HUES6 (cell line): ENCODE measurements around the gene CRAMP1.

Experiments used
- H3K27ac ChIP-seq: 2 replicates; pipeline ENCODE4 v1.7.0; 2013; ENCODE audit warnings: low read depth, mild to moderate bottlenecking, low read length, inconsistent platforms
- H3K27me3 ChIP-seq: 2 replicates; pipeline ENCODE4 v1.6.1; 2013; ENCODE audit warnings: low read length; ENCODE audit not compliant: control insufficient read depth, insufficient read depth
- H3K36me3 ChIP-seq: 2 replicates; pipeline ENCODE4 v1.6.1; 2013; ENCODE audit warnings: low read length; ENCODE audit not compliant: control insufficient read depth, insufficient read depth
- H3K4me1 ChIP-seq: 2 replicates; pipeline ENCODE4 v1.6.1; 2013; ENCODE audit warnings: low read length; ENCODE audit not compliant: control insufficient read depth, insufficient read depth
- H3K4me3 ChIP-seq: 2 replicates; pipeline ENCODE4 v1.5.1; 2013; ENCODE audit warnings: low read depth, low read length
- H3K9ac ChIP-seq: one replicate; pipeline ENCODE4 v1.6.1; 2013; ENCODE audit warnings: mild to moderate bottlenecking, low read length
- H3K9me3 ChIP-seq: 2 replicates; pipeline ENCODE4 v1.6.1; 2013; ENCODE audit warnings: low read depth, low read length; ENCODE audit not compliant: control insufficient read depth, insufficient read depth

Gene CRAMP1

DNA sequence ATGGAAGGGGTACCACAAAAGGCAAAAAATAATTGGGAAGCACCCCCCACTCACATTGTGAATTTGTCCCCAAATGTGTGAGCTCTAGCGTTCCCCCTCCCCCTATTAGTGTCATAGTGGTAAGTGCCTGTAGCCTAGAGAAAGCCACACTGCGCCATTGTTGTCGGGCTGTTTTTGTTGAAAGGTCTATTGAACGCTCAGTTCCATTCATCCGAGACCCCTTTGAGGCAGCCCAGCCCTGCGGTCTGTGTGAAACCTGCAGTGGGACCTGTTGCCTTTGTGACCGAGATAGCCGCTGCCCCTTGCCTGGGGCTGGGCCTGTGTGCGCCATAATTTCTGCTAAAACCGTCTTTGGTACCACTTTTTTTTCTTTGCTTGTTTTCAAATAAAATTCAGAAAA is 68.9 kb downstream of the CRAMP1 start:
- Histone ChIP-seq H3K27ac (no peak overlapping the region; the same call in 1 of the 2 replicates), H3K27me3 (no peaks in the 10 kb centered on the region), H3K9me3 (no peaks in the 10 kb centered on the region), H3K36me3 (peaks cover 43% of the 10 kb centered on the region), H3K4me3 (no peak overlapping the region), H3K9ac (no peak overlapping the region), H3K4me1 (peaks cover 19% of the 10 kb centered on the region; the same call in 1 of the 2 replicates)

DNA sequence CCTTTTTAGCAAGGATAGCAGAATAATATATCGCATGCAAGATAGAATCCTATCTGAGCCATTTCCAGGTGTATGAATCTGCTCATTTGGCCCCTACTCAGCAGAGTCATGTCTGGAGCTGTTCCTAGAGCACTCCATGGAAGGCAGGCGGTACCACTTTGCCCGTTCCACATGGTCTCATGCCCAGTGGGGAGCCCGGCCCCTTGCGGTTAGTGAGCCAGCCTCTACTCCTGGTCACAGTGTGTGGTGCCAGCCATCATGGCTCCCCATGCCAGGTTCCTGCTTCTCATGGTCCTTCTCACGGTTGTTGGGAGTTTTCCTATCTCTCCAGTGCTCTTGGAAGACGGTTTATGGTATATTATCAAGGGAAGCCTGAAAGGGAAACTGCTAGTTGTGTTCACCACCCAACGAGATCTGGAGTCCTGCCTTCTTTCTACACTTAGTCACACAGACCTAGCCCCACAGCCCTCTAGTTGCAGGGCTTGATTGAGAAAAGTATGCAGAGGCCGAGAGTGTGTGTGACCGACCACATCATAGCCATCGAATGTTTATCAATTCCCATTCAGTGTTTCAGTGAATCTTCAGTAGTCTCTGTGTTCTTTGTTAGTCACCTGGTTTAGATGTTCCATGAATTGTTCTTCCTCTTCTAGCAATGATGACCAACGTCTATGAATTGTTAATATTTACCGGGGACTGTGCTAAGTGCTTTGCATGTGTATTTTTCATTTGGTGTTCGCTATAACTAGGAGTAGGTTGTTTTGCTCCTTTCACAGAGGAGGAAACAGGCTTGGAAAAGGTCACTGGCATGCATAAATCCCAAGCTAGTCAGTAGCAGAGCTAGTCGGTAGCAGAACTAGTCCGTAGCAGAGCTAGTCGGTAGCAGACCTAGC is 75.5 kb downstream of the CRAMP1 start:
- H3K27ac ChIP-seq, result no peak overlapping the region
- peaks cover 82% of the 10 kb centered on the region for H3K36me3 ChIP-seq
- no peak overlapping the region for H3K4me3 ChIP-seq

DNA sequence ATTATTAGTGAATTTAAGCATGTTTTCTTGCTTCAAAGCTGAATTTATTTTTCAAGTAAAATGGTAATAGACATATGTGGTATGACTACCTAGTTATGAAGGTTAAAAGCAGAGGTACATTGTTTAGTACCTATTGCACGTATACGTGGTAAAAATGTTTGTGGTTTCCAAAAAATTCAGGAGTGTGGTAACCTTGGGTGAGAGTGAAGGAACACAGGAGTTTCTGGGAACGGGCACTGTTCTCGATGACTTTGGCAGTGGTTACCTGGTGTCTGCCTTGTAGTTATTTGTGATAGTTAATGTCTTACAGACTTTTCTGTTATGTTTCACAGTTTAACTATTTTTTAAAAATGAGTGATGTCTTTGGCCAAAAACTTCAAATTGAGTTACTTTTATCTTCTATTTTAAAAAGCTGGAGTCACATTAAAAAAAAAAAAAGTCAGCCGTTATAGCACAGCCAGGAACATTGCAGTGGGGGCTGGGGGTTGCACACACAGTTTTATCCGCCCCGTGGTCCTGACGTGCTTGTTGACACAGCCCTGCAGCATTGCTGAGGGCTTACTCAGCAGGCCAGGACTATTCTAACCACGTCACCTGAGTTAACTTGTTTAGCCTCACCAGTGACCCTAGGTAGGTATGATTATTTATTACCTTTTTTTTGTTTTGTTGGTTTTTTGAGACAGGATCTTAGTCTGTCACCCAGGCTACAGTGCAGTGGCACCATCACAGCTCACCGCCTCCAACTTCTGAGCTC is 76.8 kb downstream of the CRAMP1 start:
- Histone ChIP-seq H3K9ac (no peak overlapping the region), H3K36me3 (peaks cover 87% of the 10 kb centered on the region), H3K4me3 (no peak overlapping the region), H3K4me1 (no peaks in the 10 kb centered on the region), H3K27ac (0 out of 2 replicates have a peak overlapping the region, but pooled peaks have one; percentile 59), H3K27me3 (no peaks in the 10 kb centered on the region), H3K9me3 (no peaks in the 10 kb centered on the region)

More for the DNA sequence above, 75.5 kb downstream of the CRAMP1 start:
- no peaks in the 10 kb centered on the region for H3K9me3 ChIP-seq
- no peak overlapping the region for H3K9ac ChIP-seq
- no peaks in the 10 kb centered on the region for H3K27me3 ChIP-seq
- no peaks in the 10 kb centered on the region for H3K4me1 ChIP-seq

DNA sequence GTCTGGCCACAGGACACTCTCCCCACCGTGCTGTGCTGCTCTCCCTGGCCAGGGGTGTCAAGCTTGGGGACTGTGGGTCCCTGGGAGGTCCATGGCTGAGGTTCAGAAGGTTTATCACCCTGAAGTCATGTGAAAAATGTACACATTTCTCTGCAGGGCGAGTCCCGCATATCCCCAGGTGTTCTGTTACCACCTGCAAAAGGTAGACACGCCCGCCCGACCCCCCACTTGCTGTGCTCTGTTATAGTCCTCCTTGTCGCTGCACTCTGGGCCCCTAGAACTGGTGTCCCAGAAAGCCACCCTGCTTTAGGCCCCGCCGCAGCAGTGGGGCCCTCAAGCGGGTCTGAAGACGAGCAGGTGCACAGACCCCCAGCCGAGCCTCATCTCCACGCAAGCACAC is 77.7 kb downstream of the CRAMP1 start:
- no peaks in the 10 kb centered on the region for H3K4me1 ChIP-seq
- H3K9me3 ChIP-seq, result no peaks in the 10 kb centered on the region
- peaks cover 92% of the 10 kb centered on the region for H3K36me3 ChIP-seq
- H3K4me3 ChIP-seq, result no peak overlapping the region
- H3K9ac ChIP-seq, result no peak overlapping the region
- peak overlapping the region; percentile 59; the same call in 1 of the 2 replicates for H3K27ac ChIP-seq
- H3K27me3 ChIP-seq, result no peaks in the 10 kb centered on the region

DNA sequence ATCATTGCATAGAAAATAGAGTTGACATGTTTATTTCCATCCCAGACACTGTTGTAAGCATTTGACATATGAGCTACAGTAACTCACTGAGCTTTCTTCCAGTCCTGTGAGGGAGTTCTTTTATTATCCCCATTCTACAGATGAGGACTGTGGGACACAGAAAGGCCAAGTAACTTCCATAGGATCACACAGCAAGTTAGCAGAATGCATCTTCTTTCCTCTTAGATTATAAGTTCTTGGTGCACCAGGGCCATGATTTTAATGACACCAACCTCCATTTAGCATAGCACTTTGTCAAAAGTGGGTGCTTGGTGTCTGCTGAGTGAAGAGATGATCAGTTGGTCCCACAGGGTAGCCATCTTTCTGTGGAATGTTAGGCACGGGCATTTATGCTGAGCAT is 78.7 kb downstream of the CRAMP1 start:
- Histone ChIP-seq H3K36me3 (peaks cover 90% of the 10 kb centered on the region), H3K4me3 (no peak overlapping the region), H3K4me1 (no peaks in the 10 kb centered on the region), H3K27ac (no peak overlapping the region), H3K9ac (no peak overlapping the region), H3K27me3 (no peaks in the 10 kb centered on the region), H3K9me3 (no peaks in the 10 kb centered on the region)

DNA sequence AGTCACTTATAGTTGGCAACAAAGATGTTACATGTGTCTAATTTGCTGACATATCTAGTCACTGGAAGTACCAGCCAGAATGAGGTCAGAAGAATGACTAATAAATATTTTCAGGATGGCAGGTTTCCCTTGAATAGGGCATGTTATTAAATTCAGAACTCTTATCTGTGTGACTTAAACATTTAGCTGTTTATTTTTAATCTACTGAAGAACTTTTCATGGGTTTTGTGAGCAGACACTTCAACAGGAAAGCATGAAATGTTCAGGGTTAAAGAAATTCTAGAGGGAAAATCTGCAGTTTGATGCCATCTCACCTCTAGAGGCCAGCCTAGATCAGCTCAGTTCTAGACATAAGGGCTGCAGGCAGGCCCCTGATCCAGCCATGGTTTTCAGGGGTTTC is 79.1 kb downstream of the CRAMP1 start:
- H3K4me3 ChIP-seq, result no peak overlapping the region
- no peaks in the 10 kb centered on the region for H3K27me3 ChIP-seq
- H3K27ac ChIP-seq, result no peak overlapping the region
- H3K9me3 ChIP-seq, result no peaks in the 10 kb centered on the region
- H3K4me1 ChIP-seq, result no peaks in the 10 kb centered on the region
- peaks cover 90% of the 10 kb centered on the region for H3K36me3 ChIP-seq
- no peak overlapping the region for H3K9ac ChIP-seq

DNA sequence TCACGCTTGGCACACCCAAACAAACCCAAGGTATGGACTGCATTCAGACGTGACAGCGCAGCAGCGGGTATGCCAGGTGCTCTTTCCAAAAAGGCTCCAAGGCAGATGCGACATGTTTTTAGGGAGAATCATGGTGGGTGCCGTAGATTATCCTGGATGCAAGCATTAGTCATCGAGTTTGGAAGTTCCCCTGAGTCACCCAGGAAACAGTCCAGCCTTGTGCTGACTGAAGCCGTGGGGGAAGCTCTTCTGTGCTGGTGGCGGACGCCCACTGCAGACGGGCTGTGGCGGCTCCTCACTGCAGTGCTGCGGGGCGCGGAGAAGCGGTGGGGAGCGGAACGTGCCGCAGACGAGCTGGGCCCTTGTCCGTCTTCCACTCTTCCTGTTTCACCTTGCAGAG is 79.8 kb downstream of the CRAMP1 start:
- Histone ChIP-seq H3K36me3 (peaks cover 88% of the 10 kb centered on the region), H3K9ac (no peak overlapping the region), H3K27me3 (no peaks in the 10 kb centered on the region), H3K27ac (no peak overlapping the region), H3K9me3 (no peaks in the 10 kb centered on the region), H3K4me1 (no peaks in the 10 kb centered on the region), H3K4me3 (no peak overlapping the region)

DNA sequence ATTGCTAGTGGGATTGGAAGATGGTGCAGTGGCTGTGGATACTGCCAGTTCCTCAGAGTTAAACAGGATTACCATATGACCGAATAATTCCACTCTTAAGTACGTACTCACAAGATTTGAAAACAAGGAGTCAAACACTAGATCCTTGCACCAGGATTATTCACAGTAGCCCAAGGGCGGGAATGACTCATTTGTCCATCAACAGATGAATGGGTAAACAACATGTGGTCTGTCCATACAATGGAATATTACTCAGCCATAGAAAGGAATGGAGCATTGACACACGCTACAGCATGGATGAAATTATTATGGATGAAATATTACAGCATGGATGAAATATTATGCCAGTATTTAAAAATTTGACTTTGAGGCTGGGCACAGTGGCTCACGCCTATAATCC is 84.7 kb downstream of the CRAMP1 start:
- no peak overlapping the region for H3K27ac ChIP-seq
- peaks cover 94% of the 10 kb centered on the region for H3K36me3 ChIP-seq
- no peaks in the 10 kb centered on the region for H3K4me1 ChIP-seq
- no peak overlapping the region for H3K4me3 ChIP-seq
- H3K9me3 ChIP-seq, result no peaks in the 10 kb centered on the region
- no peaks in the 10 kb centered on the region for H3K27me3 ChIP-seq
- no peak overlapping the region for H3K9ac ChIP-seq

DNA sequence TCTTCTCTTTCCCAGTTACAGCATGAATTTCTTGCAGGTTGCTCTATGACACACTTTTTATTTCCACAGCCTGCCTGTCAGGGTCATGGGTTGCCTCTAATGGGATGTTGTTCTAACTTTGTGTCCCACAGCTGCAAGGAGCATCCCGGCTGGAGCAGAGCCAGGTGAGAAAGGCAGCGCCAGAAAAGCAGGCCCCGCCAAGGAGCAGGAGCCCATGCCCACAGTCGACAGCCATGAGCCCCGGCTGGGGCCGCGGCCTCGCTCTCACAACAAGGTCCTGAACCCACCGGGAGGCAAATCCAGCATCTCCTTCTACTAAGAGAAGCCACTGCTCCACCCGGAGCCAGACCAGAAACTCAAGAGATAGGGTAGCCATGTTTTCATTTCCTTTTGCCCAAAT is 86.5 kb downstream of the CRAMP1 start:
- no peak overlapping the region for H3K27ac ChIP-seq
- no peaks in the 10 kb centered on the region for H3K27me3 ChIP-seq
- H3K36me3 ChIP-seq, result peaks cover 85% of the 10 kb centered on the region
- no peak overlapping the region for H3K9ac ChIP-seq
- H3K4me3 ChIP-seq, result no peak overlapping the region
- H3K9me3 ChIP-seq, result no peaks in the 10 kb centered on the region
- H3K4me1 ChIP-seq, result no peaks in the 10 kb centered on the region

DNA sequence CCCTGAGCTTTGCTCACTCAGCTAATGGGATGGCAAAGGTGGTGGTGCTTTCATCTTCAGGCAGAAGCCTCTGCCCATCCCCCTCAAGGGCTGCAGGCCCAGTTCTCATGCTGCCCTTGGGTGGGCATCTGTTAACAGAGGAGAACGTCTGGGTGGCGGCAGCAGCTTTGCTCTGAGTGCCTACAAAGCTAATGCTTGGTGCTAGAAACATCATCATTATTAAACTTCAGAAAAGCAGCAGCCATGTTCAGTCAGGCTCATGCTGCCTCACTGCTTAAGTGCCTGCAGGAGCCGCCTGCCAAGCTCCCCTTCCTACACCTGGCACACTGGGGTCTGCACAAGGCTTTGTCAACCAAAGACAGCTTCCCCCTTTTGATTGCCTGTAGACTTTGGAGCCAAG is 88.1 kb downstream of the CRAMP1 start:
- Histone ChIP-seq H3K27ac (no peak overlapping the region), H3K36me3 (peaks cover 71% of the 10 kb centered on the region), H3K27me3 (no peaks in the 10 kb centered on the region), H3K4me1 (no peaks in the 10 kb centered on the region), H3K9ac (no peak overlapping the region), H3K9me3 (no peaks in the 10 kb centered on the region), H3K4me3 (no peak overlapping the region)

DNA sequence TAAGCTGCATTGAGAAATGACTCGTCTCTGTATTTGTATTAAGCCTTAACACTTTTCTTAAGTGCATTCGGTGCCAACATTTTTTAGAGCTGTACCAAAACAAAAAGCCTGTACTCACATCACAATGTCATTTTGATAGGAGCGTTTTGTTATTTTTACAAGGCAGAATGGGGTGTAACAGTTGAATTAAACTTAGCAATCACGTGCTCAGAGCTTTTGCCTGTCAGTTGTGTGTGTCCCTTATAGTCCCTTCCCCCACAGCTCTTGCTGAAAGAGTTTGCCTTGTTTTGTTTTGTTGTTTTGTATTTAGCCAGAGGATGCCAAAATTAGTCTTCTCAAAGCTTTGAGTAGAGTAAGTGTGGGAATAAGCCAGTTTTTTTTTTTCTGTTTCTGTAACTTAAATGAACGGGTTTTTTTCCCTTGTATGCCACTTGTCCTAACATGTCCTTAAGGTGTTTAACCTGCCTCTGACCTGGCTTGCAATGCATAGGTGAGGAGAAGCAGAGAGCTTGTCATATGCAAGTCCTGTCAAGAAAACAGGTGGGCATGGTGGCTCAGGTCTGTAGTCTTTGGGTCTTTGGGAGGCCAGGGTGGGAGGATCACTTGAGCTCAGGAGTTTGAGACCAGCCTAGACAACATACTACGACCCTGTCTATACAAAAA is 89.2 kb downstream of the CRAMP1 start:
- Histone ChIP-seq H3K4me1 (no peaks in the 10 kb centered on the region), H3K27me3 (no peaks in the 10 kb centered on the region), H3K4me3 (no peak overlapping the region), H3K9ac (no peak overlapping the region), H3K9me3 (no peaks in the 10 kb centered on the region), H3K36me3 (peaks cover 63% of the 10 kb centered on the region), H3K27ac (no peak overlapping the region)
